ENCODE measurements around the gene SEC31B. TPM values are rescaled to one million over a fixed set of nuclear protein-coding genes. Genes with fewer than 3 reads are reported as not detected.

Gene SEC31B
- polyA plus RNA-seq, 1 donor (not counting 4 experiments of a cell fraction or from before 2014, with no cell fraction given): 4.9 TPM

- no peak overlapping the region for H2AFZ ChIP-seq (ENCODE audit: control insufficient read depth, low read length)
- peaks cover 68% of the 10 kb centered on the region for H3K27me3 ChIP-seq (ENCODE audit: control insufficient read depth, extremely low read depth, insufficient read depth, low read length)
- H3K9me3 ChIP-seq (ENCODE audit: control insufficient read depth, low read depth, low read length): no peaks in the 10 kb centered on the region
- no peaks in the 10 kb centered on the region for H3K79me2 ChIP-seq (ENCODE audit: control insufficient read depth, insufficient read depth, low read length)
- H3K4me1 ChIP-seq (ENCODE audit: control insufficient read depth, extremely low read depth, insufficient read depth, low read length): no peaks in the 10 kb centered on the region
- dilution Hi-C loops (cut with MboI; ENCODE audit: extremely low pct_ligation_motif_present, low sequenced_read_pairs): loop anchor here (25.0 kb wide), 1 partner anchor 319 kb away; no protein-coding TSS in a partner anchor
- no peaks in the 10 kb centered on the region for H3K36me3 ChIP-seq (ENCODE audit: control insufficient read depth in 2 of 2, extremely low read depth in 1 of 2, insufficient read depth in 2 of 2, low read length in 2 of 2)
- H3K9ac ChIP-seq (ENCODE audit: control insufficient read depth, extremely low read depth, insufficient read depth, low read length): no peak overlapping the region
- H3K27ac ChIP-seq (ENCODE audit: control insufficient read depth, insufficient read depth, low read length): no peak overlapping the region
- no peak for DNase-seq (ENCODE audit: low read depth, low spot score)
- FAIRE-seq: no peak
- no peaks in the 10 kb centered on the region for H4K20me1 ChIP-seq (ENCODE audit: control insufficient read depth, extremely low read depth, insufficient read depth, low read length)
- H3K4me2 ChIP-seq (ENCODE audit: control insufficient read depth, extremely low read depth, insufficient read depth, low read depth, low read length): no peak overlapping the region
- H3K9me1 ChIP-seq (ENCODE audit: control insufficient read depth, extremely low read depth, insufficient read depth, low read length): no peaks in the 10 kb centered on the region
- H3K4me3 ChIP-seq (ENCODE audit: control insufficient read depth in 2 of 3, extremely low read depth in 1 of 3, insufficient read depth in 2 of 3, low read depth in 1 of 3, low read length in 3 of 3): no peak overlapping the region
- TF ChIP-seq EZH2 (IDR thresholded peaks at IDR 0.05; ENCODE audit: low read length): no peak
- TF ChIP-seq CTCF (optimal IDR thresholded peaks at IDR 0.05 in 1 of 3, IDR thresholded peaks at IDR 0.05 in 1 of 3, conservative IDR thresholded peaks at IDR 0.05 in 1 of 3; ENCODE audit: extremely low read depth in 1 of 3, insufficient read depth in 2 of 3, low read length in 3 of 3): no peak
Observed at GRCh38 chr10:100567826-100568225, 48.2 kb upstream of the SEC31B start.

- Histone ChIP-seq H4K20me1 (ENCODE audit: control insufficient read depth, extremely low read depth, insufficient read depth, low read length) (no peaks in the 10 kb centered on the region), H3K9me1 (ENCODE audit: control insufficient read depth, extremely low read depth, insufficient read depth, low read length) (no peaks in the 10 kb centered on the region), H2AFZ (ENCODE audit: control insufficient read depth, low read length) (no peak overlapping the region), H3K4me1 (ENCODE audit: control insufficient read depth, extremely low read depth, insufficient read depth, low read length) (no peaks in the 10 kb centered on the region), H3K4me3 (ENCODE audit: control insufficient read depth in 2 of 3, extremely low read depth in 1 of 3, insufficient read depth in 2 of 3, low read depth in 1 of 3, low read length in 3 of 3) (no peak overlapping the region), H3K9me3 (ENCODE audit: control insufficient read depth, low read depth, low read length) (no peaks in the 10 kb centered on the region), H3K36me3 (ENCODE audit: control insufficient read depth in 2 of 2, extremely low read depth in 1 of 2, insufficient read depth in 2 of 2, low read length in 2 of 2) (no peaks in the 10 kb centered on the region), H3K4me2 (ENCODE audit: control insufficient read depth, extremely low read depth, insufficient read depth, low read depth, low read length) (no peak overlapping the region), H3K79me2 (ENCODE audit: control insufficient read depth, insufficient read depth, low read length) (no peaks in the 10 kb centered on the region), H3K27me3 (ENCODE audit: control insufficient read depth, extremely low read depth, insufficient read depth, low read length) (peaks cover 74% of the 10 kb centered on the region), H3K27ac (ENCODE audit: control insufficient read depth, insufficient read depth, low read length) (no peak overlapping the region), H3K9ac (ENCODE audit: control insufficient read depth, extremely low read depth, insufficient read depth, low read length) (no peak overlapping the region)
- FAIRE-seq: no peak
- TF ChIP-seq EZH2 (IDR thresholded peaks at IDR 0.05; ENCODE audit: low read length) (no peak), CTCF (optimal IDR thresholded peaks at IDR 0.05 in 1 of 3, IDR thresholded peaks at IDR 0.05 in 1 of 3, conservative IDR thresholded peaks at IDR 0.05 in 1 of 3; ENCODE audit: extremely low read depth in 1 of 3, insufficient read depth in 2 of 3, low read length in 3 of 3) (no peak)
- no peak for DNase-seq (ENCODE audit: low read depth, low spot score)
- dilution Hi-C loops (cut with MboI; ENCODE audit: extremely low pct_ligation_motif_present, low sequenced_read_pairs): loop anchor here (25.0 kb wide), 1 partner anchor 320 kb away; no protein-coding TSS in a partner anchor
Observed at GRCh38 chr10:100567249-100567648, 47.6 kb upstream of the SEC31B start.
